SH-SY5Y (cell line): ENCODE measurements around the gene NOL4L.

Experiments
- GATA2 ChIP-seq: IDR thresholded peaks from 2 replicates; pipeline ENCODE4 v1.6.1; 2011; ENCODE audit warnings: mild to moderate bottlenecking, low read depth, low read length
- GATA3 ChIP-seq: IDR thresholded peaks from 2 replicates; pipeline ENCODE4 v1.6.1; 2011; ENCODE audit warnings: low read depth, mild to moderate bottlenecking, low read length, moderate library complexity

DNA sequence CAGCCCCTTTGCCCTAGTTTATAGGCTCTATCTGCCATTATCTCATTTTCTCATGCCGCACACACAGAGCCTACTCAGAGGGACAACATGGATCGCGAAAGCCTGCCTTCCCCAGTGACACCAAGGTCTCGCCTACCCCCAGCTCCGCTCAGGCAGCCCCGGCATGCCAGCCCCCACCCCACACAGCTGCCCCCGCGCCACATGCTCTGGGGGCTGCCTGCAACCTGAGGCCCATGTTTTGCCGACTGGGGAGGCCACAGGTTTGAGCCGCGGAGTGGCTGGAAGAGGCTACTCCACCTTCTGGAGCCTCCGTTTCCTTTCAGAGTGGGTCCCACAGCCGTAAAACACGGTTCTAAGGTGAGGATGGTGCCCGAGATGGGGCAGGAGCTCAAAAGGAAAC is 124.9 kb downstream of the NOL4L start:
- TF ChIP-seq GATA2 (no peak), GATA3 (no peak)
